ENCODE data around the gene RPS13.

DNA sequence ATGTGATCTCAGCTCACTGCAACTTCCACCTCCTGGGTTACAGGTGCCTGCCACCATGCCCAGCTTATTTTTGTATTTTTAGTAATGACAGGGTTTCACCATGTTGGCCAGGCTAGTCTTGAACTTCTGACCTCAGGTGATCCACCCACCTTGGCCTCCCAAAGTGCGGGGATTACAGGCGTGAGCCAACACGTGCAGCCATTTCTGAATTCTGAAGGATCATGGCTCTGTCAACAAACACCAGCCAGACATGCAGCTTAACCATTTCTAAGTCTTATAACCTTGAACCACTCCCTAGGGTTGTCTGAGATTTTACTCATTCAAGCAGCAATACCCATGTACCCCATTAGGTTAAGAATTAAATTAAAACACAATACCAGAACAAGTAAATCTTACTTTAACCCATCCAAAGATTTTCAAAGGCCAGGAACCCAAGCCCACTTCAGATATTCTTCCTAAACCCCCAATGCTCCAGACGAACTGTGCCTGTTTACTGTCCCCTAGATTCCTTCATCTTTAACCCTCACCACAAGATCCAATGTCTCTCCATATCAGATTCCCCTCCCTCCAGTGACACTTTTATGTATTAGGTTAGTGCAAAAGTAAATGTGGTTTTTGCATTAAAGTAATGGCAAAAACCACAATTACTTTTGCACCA lies 4.0 kb downstream of the RPS13 start:
- no peak for TF ChIP-seq ZNF610 (tag by site-specific recombination; IDR thresholded peaks at IDR 0.05; ENCODE audit: borderline replicate concordance)
- TF ChIP-seq, protein P1, sequence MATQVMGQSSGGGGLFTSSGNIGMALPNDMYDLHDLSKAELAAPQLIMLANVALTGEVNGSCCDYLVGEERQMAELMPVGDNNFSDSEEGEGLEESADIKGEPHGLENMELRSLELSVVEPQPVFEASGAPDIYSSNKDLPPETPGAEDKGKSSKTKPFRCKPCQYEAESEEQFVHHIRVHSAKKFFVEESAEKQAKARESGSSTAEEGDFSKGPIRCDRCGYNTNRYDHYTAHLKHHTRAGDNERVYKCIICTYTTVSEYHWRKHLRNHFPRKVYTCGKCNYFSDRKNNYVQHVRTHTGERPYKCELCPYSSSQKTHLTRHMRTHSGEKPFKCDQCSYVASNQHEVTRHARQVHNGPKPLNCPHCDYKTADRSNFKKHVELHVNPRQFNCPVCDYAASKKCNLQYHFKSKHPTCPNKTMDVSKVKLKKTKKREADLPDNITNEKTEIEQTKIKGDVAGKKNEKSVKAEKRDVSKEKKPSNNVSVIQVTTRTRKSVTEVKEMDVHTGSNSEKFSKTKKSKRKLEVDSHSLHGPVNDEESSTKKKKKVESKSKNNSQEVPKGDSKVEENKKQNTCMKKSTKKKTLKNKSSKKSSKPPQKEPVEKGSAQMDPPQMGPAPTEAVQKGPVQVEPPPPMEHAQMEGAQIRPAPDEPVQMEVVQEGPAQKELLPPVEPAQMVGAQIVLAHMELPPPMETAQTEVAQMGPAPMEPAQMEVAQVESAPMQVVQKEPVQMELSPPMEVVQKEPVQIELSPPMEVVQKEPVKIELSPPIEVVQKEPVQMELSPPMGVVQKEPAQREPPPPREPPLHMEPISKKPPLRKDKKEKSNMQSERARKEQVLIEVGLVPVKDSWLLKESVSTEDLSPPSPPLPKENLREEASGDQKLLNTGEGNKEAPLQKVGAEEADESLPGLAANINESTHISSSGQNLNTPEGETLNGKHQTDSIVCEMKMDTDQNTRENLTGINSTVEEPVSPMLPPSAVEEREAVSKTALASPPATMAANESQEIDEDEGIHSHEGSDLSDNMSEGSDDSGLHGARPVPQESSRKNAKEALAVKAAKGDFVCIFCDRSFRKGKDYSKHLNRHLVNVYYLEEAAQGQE (tag by site-specific recombination; IDR thresholded peaks at IDR 0.05): no peak
- TF ChIP-seq ZNF138 (tag by site-specific recombination; IDR thresholded peaks at IDR 0.05; ENCODE audit: borderline replicate concordance): no peak
- TF ChIP-seq, protein P2, sequence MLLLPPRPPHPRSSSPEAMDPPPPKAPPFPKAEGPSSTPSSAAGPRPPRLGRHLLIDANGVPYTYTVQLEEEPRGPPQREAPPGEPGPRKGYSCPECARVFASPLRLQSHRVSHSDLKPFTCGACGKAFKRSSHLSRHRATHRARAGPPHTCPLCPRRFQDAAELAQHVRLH (tag by site-specific recombination; IDR thresholded peaks at IDR 0.05): no peak
- TF ChIP-seq, protein P3, sequence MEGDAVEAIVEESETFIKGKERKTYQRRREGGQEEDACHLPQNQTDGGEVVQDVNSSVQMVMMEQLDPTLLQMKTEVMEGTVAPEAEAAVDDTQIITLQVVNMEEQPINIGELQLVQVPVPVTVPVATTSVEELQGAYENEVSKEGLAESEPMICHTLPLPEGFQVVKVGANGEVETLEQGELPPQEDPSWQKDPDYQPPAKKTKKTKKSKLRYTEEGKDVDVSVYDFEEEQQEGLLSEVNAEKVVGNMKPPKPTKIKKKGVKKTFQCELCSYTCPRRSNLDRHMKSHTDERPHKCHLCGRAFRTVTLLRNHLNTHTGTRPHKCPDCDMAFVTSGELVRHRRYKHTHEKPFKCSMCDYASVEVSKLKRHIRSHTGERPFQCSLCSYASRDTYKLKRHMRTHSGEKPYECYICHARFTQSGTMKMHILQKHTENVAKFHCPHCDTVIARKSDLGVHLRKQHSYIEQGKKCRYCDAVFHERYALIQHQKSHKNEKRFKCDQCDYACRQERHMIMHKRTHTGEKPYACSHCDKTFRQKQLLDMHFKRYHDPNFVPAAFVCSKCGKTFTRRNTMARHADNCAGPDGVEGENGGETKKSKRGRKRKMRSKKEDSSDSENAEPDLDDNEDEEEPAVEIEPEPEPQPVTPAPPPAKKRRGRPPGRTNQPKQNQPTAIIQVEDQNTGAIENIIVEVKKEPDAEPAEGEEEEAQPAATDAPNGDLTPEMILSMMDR (tag by site-specific recombination; IDR thresholded peaks at IDR 0.05): no peak
- TF ChIP-seq, protein P4, sequence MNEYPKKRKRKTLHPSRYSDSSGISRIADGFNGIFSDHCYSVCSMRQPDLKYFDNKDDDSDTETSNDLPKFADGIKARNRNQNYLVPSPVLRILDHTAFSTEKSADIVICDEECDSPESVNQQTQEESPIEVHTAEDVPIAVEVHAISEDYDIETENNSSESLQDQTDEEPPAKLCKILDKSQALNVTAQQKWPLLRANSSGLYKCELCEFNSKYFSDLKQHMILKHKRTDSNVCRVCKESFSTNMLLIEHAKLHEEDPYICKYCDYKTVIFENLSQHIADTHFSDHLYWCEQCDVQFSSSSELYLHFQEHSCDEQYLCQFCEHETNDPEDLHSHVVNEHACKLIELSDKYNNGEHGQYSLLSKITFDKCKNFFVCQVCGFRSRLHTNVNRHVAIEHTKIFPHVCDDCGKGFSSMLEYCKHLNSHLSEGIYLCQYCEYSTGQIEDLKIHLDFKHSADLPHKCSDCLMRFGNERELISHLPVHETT (tag by site-specific recombination; IDR thresholded peaks at IDR 0.05): no peak
- no peak for TF ChIP-seq ZNF785 (tag by site-specific recombination; IDR thresholded peaks at IDR 0.05)
- TF ChIP-seq, protein P5, sequence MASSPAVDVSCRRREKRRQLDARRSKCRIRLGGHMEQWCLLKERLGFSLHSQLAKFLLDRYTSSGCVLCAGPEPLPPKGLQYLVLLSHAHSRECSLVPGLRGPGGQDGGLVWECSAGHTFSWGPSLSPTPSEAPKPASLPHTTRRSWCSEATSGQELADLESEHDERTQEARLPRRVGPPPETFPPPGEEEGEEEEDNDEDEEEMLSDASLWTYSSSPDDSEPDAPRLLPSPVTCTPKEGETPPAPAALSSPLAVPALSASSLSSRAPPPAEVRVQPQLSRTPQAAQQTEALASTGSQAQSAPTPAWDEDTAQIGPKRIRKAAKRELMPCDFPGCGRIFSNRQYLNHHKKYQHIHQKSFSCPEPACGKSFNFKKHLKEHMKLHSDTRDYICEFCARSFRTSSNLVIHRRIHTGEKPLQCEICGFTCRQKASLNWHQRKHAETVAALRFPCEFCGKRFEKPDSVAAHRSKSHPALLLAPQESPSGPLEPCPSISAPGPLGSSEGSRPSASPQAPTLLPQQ (tag by site-specific recombination; IDR thresholded peaks at IDR 0.05): no peak
- TF ChIP-seq ZFP41 (tag by site-specific recombination; IDR thresholded peaks at IDR 0.05; ENCODE audit: borderline replicate concordance): no peak
- no peak for TF ChIP-seq ZNF174 (tag by site-specific recombination; IDR thresholded peaks at IDR 0.05)
- no peak for TF ChIP-seq OVOL3 (tag by site-specific recombination; IDR thresholded peaks at IDR 0.05)
- no peak for TF ChIP-seq GLI4 (tag by site-specific recombination; IDR thresholded peaks at IDR 0.05)
- TF ChIP-seq ZNF544 (tag by site-specific recombination; IDR thresholded peaks at IDR 0.05): no peak
- TF ChIP-seq ZNF175 (tag by site-specific recombination; IDR thresholded peaks at IDR 0.05): no peak
